ENCODE measurements around the gene RPGRIP1L.

Gene RPGRIP1L

GRCh38 chr16:53614346-53614745 is 89.3 kb downstream of the RPGRIP1L start:
- Mint-ChIP-seq H3K27me3 (ENCODE audit: low read depth) (no peaks in the 10 kb centered on the region), H3K36me3 (ENCODE audit: low read depth) (no peaks in the 10 kb centered on the region), H3K9me3 (no peaks in the 10 kb centered on the region)

GRCh38 chr16:53612003-53612402 is 91.7 kb downstream of the RPGRIP1L start:
- Mint-ChIP-seq H3K27ac (no peak overlapping the region), H3K36me3 (ENCODE audit: low read depth) (no peaks in the 10 kb centered on the region), H3K9me3 (no peaks in the 10 kb centered on the region), H3K27me3 (ENCODE audit: low read depth) (no peaks in the 10 kb centered on the region), H3K4me1 (ENCODE audit: low read depth) (no peaks in the 10 kb centered on the region), H3K4me3 (no peak overlapping the region)

More at GRCh38 chr16:53614346-53614745, 89.3 kb downstream of the RPGRIP1L start:
- H3K27ac Mint-ChIP-seq, result no peak overlapping the region
- no peaks in the 10 kb centered on the region for H3K4me1 Mint-ChIP-seq (ENCODE audit: low read depth)
- H3K4me3 Mint-ChIP-seq, result no peak overlapping the region

DNA sequence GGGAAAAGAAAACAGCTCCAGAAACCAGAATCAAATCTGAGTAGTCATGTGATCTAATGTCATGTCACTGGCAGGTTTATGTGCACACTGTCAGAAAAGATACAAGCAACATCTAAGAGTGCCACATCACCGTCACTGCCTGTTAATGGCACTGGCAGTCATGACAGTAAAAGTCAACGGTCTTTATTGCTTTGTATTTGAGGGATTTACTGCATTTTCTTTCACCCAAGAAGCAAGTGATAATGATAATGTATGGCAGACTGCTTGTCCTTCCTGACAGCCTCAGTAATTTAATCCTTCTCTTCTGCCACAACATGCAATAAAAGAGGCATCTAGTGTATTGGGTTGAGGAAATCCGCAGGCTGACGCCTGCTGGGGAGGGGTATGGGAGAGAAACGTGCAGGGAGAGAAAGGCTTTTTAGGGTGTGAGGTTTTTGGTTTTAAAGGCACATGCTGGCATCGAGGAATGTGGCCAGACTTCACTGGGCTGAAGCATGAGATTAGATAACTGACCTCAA is 92.4 kb downstream of the RPGRIP1L start:
- H3K4me1 Mint-ChIP-seq (ENCODE audit: low read depth), result no peaks in the 10 kb centered on the region
- no peak overlapping the region for H3K4me3 Mint-ChIP-seq
- H3K27me3 Mint-ChIP-seq (ENCODE audit: low read depth), result no peaks in the 10 kb centered on the region
- no peaks in the 10 kb centered on the region for H3K36me3 Mint-ChIP-seq (ENCODE audit: low read depth)
- H3K27ac Mint-ChIP-seq, result no peak overlapping the region
- no peaks in the 10 kb centered on the region for H3K9me3 Mint-ChIP-seq

DNA sequence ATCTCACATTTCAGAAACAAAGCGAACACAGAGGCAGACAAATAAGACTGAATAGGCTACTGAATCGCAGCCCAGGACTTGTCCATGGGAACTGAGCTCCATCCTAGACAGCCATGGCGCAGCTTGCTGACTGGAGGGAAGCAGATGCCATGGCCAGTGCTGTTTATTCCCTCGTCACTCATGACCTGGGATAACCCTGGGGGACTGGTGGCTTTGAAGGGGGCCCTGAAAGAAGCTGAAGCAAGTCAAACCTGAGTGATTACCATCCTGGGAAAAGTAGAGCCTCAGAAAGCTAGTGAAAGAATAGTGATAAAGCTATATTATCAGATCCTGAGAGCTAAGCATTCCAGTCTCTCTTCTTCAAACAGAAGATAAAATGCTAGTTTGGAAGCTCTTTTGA is 94.1 kb downstream of the RPGRIP1L start:
- H3K4me1 Mint-ChIP-seq (ENCODE audit: low read depth), result no peaks in the 10 kb centered on the region

GRCh38 chr16:53608094-53608493 is 95.6 kb downstream of the RPGRIP1L start:
- Mint-ChIP-seq H3K27me3 (ENCODE audit: low read depth) (no peaks in the 10 kb centered on the region), H3K36me3 (ENCODE audit: low read depth) (no peaks in the 10 kb centered on the region), H3K4me1 (ENCODE audit: low read depth) (no peaks in the 10 kb centered on the region), H3K9me3 (no peaks in the 10 kb centered on the region), H3K4me3 (no peak overlapping the region), H3K27ac (no peak overlapping the region)

More for the DNA sequence above, 94.1 kb downstream of the RPGRIP1L start:
- H3K27ac Mint-ChIP-seq, result no peak overlapping the region
- H3K9me3 Mint-ChIP-seq, result no peaks in the 10 kb centered on the region
- H3K4me3 Mint-ChIP-seq, result no peak overlapping the region
- no peaks in the 10 kb centered on the region for H3K27me3 Mint-ChIP-seq (ENCODE audit: low read depth)
- no peaks in the 10 kb centered on the region for H3K36me3 Mint-ChIP-seq (ENCODE audit: low read depth)

DNA sequence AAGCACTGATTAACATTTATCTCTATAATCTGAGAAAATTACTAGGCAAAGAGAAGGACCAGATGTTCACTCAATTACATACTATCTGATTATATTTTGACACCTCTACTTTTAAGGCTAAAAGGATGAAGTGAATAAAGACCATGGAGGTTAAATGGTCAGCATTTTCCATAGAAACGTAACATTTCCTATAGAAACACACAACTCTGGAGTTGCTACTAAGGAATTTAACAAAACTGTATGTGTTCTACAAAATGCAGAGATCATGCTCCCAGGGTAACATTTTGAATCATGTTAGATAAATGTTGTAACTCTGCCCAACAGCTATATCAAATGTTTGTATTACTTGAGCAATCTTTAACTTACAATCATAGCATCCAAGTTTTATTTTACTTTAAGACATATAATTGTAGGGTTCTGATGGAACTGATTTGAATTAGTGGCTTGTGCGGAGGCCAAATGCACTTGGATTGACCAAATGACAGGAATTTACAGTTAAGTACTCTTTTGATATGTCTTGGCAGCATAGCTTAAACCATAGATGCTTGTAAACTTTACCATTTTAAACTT is 97.7 kb downstream of the RPGRIP1L start:
- H3K9me3 Mint-ChIP-seq, result no peaks in the 10 kb centered on the region
- no peaks in the 10 kb centered on the region for H3K27me3 Mint-ChIP-seq (ENCODE audit: low read depth)
- H3K4me3 Mint-ChIP-seq, result no peak overlapping the region
- H3K4me1 Mint-ChIP-seq (ENCODE audit: low read depth), result no peaks in the 10 kb centered on the region
- H3K27ac Mint-ChIP-seq, result no peak overlapping the region
- H3K36me3 Mint-ChIP-seq (ENCODE audit: low read depth), result no peaks in the 10 kb centered on the region

DNA sequence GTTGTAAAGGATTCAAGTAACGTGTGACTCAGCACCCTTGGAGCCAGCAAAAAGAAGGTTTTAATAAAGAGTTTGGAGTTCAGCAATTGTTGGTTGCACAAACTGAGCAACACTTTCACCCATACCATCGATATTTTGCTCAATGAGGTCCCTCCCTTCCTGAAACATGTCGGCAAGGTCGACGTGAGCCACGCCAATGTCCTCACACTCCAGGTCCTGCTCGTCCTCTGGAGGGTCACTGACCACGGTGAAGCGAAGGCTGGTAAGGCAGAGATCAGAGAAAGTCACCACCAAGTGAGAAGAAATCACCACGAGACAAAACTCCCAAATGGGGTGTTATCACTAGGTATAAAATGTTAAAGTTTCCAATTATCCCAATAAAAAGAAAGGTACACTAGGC is 98.3 kb downstream of the RPGRIP1L start:
- Mint-ChIP-seq H3K9me3 (no peaks in the 10 kb centered on the region), H3K36me3 (ENCODE audit: low read depth) (no peaks in the 10 kb centered on the region), H3K4me1 (ENCODE audit: low read depth) (no peaks in the 10 kb centered on the region), H3K4me3 (no peak overlapping the region), H3K27me3 (ENCODE audit: low read depth) (no peaks in the 10 kb centered on the region), H3K27ac (no peak overlapping the region)

DNA sequence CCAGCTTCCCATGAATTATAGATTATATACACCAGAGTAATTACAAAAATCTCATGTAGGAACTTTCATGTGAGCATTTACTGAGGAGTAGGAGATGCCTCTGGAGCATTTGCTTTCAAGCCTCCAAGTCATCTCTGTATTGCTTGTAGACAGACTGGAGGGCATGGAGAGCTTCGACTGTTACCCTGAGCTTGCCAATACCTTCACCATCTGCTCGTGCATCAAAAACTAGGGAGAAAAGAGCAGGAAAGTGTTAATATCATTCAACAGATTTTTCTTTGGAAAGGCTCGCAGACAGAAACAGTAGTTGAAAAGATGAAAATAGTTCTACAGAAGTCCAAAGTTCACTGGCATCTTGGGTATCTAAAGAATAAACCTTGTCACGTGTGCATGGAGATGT is 101.7 kb downstream of the RPGRIP1L start:
- no peaks in the 10 kb centered on the region for H3K27me3 Mint-ChIP-seq (ENCODE audit: low read depth)
- no peak overlapping the region for H3K4me3 Mint-ChIP-seq
- H3K36me3 Mint-ChIP-seq (ENCODE audit: low read depth), result no peaks in the 10 kb centered on the region
- H3K27ac Mint-ChIP-seq, result no peak overlapping the region
- H3K9me3 Mint-ChIP-seq, result no peaks in the 10 kb centered on the region
- H3K4me1 Mint-ChIP-seq (ENCODE audit: low read depth), result no peaks in the 10 kb centered on the region

DNA sequence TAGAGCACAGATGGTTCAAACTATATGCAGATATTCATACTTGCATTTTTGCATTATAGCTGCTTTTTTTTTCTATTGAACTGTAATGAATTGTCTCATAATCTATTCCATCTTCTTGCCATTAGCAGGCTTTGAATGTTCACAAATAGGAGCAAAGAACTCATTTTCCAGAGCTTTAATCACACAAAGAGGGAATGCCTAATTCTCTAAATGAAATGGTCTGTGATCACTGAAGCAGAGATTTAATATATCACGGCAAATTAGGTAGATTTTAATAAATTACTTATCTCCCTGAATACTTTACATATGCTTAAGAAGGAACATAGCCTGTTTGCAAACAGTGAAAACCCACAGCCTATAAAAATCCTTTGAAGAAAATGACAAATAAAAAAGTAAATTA is 103.0 kb downstream of the RPGRIP1L start:
- Mint-ChIP-seq H3K4me1 (ENCODE audit: low read depth) (no peaks in the 10 kb centered on the region), H3K27me3 (ENCODE audit: low read depth) (no peaks in the 10 kb centered on the region), H3K9me3 (no peaks in the 10 kb centered on the region), H3K27ac (no peak overlapping the region), H3K4me3 (no peak overlapping the region), H3K36me3 (ENCODE audit: low read depth) (no peaks in the 10 kb centered on the region)

DNA sequence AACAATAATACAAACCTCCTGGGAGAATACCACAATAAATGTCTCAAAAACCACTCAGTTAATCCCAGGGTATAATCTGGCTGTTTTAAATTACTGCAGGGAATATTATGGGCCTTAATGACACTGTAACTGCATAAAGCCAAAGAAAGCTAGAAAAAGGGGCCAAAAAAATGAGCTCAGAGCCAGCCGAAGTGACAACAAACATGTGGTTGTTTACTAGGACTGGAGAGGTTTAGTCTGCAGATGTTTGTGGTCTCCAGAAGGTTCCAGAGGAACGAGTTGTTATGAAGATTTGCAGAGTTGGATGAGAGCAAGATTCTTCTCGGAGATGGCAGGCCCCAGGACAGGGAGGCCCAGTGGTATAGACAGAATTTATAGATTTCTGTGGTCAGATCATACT is 103.5 kb downstream of the RPGRIP1L start:
- Mint-ChIP-seq H3K36me3 (ENCODE audit: low read depth) (no peaks in the 10 kb centered on the region), H3K27me3 (ENCODE audit: low read depth) (no peaks in the 10 kb centered on the region), H3K4me1 (ENCODE audit: low read depth) (no peaks in the 10 kb centered on the region), H3K4me3 (no peak overlapping the region), H3K27ac (no peak overlapping the region), H3K9me3 (no peaks in the 10 kb centered on the region)

GRCh38 chr16:53599548-53599947 is 104.1 kb downstream of the RPGRIP1L start:
- Mint-ChIP-seq H3K4me3 (no peak overlapping the region), H3K9me3 (no peaks in the 10 kb centered on the region), H3K36me3 (ENCODE audit: low read depth) (no peaks in the 10 kb centered on the region), H3K4me1 (ENCODE audit: low read depth) (no peaks in the 10 kb centered on the region), H3K27ac (no peak overlapping the region), H3K27me3 (ENCODE audit: low read depth) (no peaks in the 10 kb centered on the region)

- Mint-ChIP-seq H3K9me3 (no peaks in the 10 kb centered on the region), H3K4me3 (no peak overlapping the region), H3K27ac (no peak overlapping the region), H3K36me3 (ENCODE audit: low read depth) (no peaks in the 10 kb centered on the region), H3K4me1 (ENCODE audit: low read depth) (no peaks in the 10 kb centered on the region), H3K27me3 (ENCODE audit: low read depth) (no peaks in the 10 kb centered on the region)
Measured at GRCh38 chr16:53598511-53599275, 105.0 kb downstream of the RPGRIP1L start.

DNA sequence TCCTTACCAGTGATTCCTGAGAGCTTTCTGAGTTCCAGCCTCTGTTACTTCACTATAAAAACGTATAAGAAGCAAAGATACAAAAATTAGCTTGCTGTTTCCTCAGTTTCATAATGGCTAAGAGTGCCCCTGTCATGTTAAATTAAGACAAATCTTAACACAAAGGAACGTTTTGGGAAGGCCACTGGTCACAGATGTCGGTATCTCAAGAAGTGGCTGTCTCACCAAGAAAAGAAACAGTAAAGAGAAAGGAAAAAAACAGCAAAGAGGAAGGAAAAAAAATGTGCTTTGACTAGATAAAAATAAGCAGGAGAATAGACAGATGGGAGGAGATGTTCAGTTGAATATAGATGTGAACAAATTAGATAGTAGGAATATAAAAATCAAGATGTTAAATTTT is 105.9 kb downstream of the RPGRIP1L start:
- H3K9me3 Mint-ChIP-seq, result no peaks in the 10 kb centered on the region
- H3K4me1 Mint-ChIP-seq (ENCODE audit: low read depth), result no peaks in the 10 kb centered on the region
- no peaks in the 10 kb centered on the region for H3K27me3 Mint-ChIP-seq (ENCODE audit: low read depth)
- H3K27ac Mint-ChIP-seq, result no peak overlapping the region
- H3K36me3 Mint-ChIP-seq (ENCODE audit: low read depth), result no peaks in the 10 kb centered on the region
- no peak overlapping the region for H3K4me3 Mint-ChIP-seq

DNA sequence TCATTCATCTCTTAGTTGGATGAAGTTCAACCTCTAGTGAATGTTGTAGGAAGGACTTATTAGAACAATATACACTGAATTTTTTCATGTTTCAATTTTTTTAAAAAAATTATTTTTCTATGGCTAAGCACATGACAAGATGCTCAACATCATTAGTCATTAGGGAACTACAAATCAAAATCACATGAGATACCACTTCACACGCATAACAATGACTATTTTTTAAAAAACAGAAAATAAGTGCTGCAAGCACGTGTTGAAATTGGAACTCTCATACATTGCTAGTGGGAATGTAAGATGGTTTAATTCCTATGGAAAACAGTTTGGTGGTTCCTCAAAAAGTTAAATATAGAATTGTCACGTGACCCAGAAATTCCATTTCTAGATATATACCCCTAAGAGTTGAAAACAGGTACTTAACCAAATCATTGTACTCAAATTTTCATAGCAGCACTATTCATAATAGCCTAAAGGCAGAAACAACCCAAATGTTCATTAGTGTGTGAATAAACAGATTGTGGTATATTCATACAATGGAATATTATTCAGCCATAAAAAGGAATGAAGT is 115.5 kb downstream of the RPGRIP1L start:
- Mint-ChIP-seq H3K4me1 (ENCODE audit: low read depth) (no peaks in the 10 kb centered on the region), H3K27ac (no peak overlapping the region), H3K9me3 (peaks cover 4% of the 10 kb centered on the region), H3K36me3 (ENCODE audit: low read depth) (no peaks in the 10 kb centered on the region), H3K27me3 (ENCODE audit: low read depth) (peaks cover 10% of the 10 kb centered on the region), H3K4me3 (no peak overlapping the region)

DNA sequence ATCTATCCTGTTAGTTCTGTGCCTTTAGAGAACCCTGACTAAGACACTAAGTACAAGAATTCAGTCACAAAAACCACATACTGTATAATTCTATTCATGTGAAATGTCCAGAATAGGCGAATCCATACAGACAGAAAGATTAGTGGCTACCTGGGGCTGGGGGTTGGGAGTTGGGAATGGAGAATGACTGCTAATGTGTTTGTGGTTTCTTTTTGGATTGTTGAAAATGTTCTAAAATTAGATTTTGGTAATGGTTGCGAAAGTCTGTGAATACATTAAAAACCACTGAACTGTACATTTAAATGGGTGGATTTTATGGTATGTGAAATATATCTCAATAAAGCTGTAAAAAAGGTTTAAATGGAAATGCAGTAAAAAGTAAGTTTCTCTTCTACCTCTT is 120.3 kb downstream of the RPGRIP1L start:
- Mint-ChIP-seq H3K27ac (no peak overlapping the region), H3K9me3 (no peaks in the 10 kb centered on the region), H3K4me1 (ENCODE audit: low read depth) (no peaks in the 10 kb centered on the region), H3K36me3 (ENCODE audit: low read depth) (no peaks in the 10 kb centered on the region), H3K27me3 (ENCODE audit: low read depth) (peaks cover under 1% of the 10 kb centered on the region), H3K4me3 (no peak overlapping the region)

All from T-helper 1 cell treated with Interleukin-12 subunit alpha and Interleukin-12 subunit beta and Interleukin-4 antibody, amounts not matched to agents 30 μg/mL and 1 μg/mL, for 36 hours (primary cell).